Measurements from ENCODE around the gene MAFF.
"Not testable (repeated sequence)": the region's sequence is repeated elsewhere in the genome, so short reads cannot be mapped to it uniquely, and the experiment has no call there.

MAFF gene

DNA sequence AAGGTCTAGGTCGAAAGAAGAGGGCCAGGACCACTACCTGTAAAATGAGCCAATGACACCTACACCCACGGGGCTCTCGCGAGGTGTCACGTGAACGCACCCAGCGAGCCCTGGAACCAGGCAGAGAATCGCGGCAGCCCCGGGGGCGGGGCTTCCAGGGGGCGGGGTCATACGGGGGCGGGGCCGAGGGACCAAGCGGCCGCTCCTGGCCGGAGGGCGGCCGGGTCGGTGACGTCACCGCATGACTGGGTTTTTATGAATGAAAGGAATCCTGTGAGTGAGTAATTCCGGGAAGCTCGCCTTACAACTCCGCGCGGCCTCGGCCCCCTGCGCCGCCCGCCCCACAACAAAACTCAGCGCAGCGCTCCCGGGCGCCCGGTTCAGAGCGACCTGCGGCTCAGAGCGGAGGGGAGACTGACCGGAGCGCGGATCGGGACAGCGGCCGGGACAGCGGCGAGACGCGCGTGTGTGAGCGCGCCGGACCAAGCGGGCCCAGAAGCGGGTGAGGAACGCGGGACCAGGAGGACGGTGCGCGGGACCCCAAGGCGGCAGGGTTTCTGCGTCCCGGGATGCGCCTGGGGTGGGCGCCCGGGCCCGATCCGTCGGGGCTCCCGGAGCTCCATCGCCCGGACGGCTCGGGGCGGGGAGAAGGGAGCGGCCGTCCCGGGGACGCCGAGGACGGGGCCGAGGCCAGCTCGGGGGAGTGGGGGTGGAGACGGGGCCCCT is at the start of gene MAFF:
Gene MAFF (plus strand): TSS at position 284 of the 726 bp plus-strand sequence. CDS start 11,860 bp downstream, outside the sequence.
- peak; percentile 96 for DNase-seq

DNA sequence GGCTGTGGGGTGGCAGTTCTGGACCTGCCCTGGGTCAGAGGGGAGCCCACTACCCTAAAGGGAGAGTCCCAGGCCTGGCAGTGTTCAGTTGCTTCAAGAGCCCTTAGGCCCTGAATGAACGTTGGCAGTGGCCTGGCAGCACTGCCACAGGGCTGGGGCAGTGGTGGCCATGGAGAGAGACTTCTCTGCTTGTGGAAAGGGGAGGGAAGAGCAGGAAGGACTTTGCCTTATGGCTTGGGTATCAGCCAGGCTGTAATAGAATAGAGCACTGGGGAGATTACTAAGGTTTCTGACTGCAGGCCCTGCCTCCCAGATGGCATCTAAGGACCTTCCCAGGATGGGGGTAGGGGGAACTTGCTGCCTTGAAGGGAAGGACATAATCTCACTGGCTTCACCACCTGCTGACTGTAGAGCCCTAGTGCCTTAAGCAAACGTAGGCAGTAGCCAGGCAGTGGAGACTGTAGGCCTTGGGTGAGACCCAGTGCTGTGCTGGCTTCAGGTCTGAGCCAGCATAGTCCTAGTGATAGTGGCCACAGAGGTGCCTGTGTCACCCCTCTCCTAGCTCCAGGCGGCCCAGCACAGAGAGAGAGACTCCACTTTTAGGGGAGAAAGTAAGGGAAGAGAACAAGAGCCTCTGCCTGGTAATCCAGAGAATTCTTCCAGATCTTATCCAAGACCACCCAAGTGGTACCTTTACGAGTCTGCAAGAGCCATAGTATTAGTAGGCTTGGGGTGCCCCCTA is 47.8 kb upstream of the MAFF start:
- DNase-seq = no peak

DNA sequence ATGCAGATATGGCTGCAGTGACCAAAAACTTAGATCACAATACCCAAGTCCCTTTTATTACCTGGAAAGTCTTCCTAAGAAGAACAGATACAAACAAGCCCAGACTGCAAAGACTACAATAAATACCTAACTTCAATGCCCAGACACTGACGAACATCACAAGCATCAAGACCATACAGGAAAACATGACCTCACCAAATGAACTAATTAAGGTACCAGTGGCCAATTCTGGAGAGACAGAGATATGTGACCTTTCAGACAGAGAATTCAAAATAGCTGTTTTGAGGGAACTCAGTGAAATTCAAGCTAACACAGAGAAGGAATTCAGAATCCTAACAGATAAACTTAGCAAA is 47.3 kb upstream of the MAFF start:
- DNase-seq = not testable (repeated sequence)

DNA sequence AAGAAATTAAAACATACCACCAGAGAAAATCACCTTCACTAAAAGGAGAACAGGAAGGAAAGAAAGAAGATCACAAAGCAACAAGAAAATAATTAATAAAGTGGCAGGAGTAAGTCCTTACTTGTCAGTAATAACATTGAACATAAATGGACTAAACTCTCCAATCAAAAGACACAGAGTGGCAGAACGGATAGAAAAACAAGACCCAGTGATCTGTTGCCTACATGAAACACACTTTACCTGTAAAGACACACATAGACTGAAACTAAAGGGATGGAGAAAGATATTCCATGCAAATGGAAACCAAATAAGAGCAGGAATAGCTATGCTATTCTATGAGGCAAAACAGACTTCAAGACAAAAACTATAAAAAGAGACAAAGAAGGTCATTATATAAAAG is 46.1 kb upstream of the MAFF start:
- no peak for DNase-seq

DNA sequence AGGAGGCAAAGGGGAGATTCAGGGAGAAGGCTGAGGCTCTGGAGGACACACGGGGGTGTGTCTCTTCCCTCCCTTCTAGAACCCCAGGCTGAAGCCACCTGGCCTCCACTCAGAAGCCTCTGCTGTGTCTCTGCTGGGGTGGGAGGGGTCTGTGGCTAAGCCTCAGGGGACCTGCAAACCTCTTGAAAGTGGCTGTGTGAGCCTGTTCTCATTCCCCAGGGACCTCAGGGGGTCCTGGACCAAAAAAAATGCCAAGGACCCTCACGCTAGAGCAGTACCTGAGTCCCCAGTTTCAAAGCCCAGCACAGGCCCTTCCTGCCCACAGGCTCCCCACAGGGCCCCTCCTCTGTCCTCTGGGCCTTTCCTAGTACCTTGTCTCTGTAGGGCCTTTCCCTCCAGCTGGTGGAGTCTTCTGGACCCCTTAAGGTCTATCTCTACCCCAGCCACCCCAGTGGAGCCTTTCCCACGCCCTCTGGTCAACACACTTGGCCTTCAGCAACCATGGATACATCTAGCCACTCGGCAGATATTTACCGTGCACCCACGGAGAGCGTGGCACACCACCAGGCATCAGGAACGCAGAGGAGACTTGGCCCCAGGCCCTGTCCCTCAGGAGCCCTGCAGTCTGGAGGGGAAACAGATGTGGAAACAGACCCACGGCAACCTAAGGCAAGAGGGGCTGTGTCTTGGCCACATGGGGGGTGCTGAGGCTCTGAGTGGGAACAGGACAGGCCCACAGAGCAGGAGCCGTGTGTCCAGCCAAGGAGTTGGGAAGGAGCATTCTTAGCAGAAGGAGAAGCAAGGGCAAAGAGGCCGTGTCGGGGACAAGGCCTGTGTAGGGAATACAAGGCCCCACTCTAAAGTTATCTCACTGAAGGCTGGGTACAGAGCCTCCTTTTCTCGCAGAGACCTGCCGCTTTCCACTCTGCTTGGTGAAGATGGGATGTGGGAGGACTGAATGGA is 38.6 kb upstream of the MAFF start:
- DNase-seq = no peak

DNA sequence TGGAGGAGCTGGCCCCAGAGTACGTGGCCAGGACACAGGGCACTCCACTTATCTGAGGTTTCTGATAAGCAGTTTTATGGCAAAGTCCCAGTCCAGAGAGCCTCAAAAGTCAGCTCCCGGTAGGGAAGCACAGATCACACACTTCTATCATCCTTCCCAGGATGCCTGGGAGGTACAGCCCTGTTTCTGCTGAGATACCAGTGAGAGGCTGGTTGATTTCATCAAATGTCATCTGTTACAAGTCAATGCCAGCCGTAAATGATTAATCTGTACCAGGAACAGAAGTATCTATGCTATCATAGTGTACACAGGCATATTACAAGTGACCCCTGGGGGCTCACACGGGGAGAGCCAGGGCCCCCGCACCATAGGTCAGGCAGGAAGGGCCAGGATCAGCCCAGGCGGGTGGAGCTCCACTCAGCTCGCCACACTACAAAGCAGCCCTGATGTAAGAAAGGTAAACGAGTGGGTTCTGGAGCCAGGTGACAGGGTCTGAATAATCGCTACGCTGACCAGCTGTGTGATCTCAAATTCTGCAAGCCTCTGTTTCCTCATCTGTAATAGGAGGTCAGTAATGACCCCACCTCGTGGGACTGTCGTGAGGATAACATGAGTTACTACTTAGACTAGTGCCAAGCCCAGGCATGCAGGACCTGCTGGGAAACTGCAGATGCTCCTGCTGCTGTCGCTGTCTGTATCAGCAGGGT is 37.8 kb upstream of the MAFF start:
- no peak for DNase-seq

DNA sequence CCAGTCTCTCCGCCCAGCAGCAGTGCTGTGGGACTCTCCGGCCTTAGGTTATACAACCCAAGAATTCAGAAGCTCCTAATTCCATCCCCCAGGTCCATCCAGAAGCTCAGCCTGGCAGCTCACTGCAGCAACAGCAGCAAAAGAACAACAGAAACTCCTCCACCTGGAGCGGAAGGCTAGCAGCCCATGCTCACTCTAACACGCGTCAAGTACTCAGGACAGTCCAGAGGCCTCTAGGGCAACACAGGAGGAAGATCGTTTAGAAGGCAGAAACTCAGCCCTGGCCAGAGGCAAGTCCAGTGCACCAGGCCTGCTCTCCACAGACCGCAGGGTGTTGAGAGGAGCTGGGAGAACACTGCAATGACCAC is 37.3 kb upstream of the MAFF start:
- DNase-seq = no peak

DNA sequence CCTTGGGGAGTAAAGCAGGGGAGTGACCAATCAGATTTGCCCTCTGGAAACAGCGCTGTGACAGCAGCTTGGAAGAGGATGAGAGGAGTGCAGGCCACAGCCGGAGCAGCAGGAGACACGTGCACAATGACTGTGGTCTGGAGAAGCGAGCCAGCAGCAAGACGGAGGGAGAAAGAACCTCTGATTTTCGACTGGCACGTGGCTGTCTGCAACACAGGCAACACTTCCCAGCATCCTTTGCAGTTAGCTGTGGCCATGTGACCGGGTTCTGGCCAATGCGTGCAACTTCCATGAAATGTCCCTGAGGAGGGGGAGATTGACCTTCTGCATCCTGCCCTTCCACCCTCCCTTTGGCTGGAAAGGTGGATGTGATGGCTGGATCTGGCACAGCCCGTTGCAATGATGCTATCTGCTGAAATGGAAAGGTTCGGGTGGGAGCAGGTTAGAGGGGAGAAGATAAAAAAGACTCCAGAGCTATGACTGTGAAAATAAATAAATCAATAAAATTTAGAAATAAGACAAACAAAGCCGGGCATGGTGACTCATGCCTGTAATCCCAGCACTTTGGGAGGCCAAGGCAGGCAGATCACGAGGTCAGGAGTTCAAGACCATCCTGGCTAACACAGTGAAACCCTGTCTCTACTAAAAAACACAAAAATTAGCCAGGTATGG is 35.7 kb upstream of the MAFF start:
- DNase-seq = no peak

DNA sequence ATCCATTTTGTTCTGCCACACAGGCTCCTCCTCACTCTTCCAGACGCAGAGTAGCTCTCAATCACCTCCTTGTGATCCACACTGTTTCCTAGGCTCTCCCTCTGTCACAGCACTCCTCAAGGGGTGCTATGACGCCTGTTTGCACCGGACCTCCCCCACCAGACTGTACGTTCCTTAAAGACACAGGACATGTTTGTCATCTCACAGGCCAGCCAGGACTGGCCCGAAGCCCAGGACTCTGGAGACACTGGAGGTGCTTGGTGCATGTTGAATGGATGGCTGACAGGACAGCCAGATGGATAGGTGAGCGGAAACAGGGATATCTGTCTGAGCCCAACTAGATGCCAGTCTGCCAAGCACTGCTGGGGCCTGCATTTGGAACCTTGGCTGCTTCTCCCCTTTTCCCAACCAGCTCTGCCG is 33.8 kb upstream of the MAFF start:
- DNase-seq = no peak

DNA sequence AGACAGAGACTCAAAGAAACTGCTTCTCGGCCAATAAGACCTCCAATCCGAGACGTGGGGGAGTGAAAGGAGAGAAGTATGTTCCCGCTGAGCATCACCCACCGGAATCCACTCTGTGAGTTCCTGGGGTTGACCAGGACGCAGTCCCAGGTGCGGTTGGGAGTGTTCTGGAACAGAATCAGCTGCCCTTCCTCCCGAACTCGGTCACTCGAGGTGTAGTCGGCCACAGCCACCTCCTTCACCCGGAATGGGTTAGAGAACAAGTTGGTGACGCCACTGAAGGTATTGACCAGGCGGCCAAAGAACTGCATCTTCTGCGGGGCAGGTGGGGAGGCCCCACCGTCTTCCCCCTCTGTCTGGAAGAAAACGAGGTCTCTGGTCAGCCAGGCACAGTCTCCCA is 32.7 kb upstream of the MAFF start:
- no peak for DNase-seq

DNA sequence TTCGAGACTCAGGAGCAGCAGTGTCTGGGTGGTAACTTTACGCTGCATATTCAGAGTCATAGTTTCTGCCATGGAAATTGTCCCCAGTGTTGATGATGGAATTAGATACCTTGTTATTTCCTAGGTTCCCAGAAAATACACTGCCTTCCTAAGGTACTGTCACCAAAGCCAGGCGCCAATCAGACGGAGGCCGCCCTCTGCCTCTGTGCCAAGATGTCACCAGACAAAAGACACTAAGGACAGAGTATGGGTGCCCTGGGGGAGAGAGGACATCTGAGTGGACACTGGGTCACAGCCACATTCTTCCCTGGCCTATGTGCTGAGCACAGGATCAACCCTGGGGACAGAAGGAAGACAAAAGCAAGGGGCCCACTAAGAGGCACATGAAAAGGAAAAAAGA is 31.3 kb upstream of the MAFF start:
- DNase-seq = no peak

DNA sequence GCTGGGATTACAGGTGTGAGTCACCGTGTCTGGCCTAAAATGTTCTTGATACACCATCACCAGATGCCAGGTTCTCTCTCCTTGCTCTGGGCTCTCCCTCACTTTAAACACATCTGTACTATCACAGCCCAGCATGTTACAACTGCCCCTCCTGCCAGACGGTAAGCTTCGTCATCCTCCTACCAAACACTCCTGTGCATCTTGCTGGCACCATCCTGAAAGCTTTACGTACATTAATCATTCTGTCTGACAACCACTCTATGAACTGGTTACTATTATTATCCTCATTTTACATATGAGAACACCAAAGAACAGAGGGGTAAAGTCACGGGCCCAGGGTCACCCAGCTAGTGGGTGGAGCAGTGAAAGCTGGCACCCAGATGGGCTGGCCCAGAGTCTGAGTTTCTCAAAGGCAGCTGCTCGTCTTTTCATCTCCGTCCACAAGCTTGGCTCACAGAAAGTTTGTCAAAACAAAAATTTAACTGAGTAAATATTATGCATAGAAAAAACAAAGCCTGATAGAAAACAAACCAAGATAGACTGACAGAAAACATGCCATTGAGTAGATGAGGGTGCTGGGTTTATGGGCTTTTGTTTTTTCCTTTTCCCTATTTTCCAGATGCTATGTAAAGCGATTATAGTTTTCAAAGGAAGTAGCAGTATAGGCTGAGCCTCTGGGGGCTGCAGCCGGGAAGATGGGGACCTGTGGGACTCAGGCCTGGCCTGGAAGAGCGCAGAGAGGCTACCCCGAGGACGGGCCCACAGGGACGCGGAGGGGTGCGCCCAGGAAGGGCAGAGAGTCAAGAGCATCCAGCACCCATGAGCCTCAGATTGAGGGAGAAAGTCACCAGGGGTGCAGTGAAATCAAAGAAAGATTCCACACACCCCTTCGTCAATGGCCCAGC is 29.6 kb upstream of the MAFF start:
- no peak for DNase-seq

DNA sequence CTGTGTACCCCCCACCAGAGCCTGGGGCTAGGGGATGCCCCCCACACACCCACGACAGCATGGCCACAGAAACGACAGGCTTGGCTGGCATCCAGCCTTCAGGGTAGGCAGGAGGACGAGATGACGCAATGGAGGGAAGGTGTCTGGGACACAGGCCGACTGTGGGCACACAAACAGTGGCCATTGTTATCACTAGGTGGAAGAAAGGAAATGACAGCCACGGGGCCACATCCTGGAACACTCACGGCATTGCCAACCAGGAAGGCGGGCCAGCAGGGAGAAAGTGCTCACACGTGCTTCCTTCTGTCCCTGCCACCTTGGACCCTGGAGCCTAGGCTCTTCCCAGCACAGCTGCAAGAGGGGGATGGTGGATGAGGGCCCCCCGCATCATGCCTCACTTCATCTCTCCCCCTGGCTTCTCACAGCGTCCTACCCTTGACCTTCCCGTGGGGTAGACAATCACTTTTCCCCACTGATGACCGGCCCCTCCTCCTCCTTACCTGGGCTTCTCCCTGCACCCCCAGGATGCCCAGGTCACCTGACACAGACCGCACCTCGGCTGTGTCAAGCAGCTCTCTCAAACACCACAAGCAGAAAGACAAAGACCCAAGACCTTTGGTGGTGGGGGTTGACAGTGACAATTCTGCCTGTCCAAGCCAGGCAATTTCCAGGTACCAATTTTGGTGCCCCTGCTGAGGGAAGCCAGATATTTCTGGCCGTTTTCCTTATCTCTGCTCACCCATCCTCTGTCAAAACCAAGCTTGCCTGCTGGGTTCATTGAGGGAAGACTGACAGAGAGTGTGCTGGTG is 28.8 kb upstream of the MAFF start:
- peak; percentile 49 for DNase-seq

DNA sequence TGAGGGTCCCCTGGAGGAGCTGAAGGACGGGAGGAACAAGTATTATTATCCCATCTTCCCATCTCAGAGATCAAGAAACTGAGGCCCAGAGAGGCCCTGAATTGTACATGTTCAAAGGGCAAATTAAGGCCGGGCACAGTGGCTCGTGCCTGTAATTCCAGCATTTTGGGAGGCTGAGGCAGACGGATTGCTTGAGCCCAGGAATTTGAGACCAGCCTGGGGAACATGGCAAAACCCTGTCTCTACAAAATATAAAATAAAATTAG is 28.2 kb upstream of the MAFF start:
- DNase-seq = no peak

DNA sequence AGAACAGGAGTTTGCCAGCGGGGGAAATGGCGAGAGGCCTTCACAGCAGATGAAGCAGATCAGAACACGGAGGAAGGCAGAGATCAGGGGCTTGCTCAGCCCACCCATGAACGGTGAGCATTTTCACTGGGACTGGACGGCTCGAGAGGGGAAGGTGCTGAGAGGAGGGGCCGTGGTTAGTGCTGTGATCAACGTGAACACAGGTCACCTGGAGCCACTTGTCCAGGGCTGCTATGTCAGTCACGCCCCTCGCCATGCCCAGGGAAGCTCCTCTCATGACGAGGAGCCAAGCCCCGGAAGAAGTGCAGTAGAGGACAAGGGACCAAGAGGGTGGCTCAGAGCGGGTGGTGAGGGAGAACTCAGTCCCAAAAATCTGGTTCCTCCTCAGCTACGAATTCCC is 27.2 kb upstream of the MAFF start:
- DNase-seq = no peak

DNA sequence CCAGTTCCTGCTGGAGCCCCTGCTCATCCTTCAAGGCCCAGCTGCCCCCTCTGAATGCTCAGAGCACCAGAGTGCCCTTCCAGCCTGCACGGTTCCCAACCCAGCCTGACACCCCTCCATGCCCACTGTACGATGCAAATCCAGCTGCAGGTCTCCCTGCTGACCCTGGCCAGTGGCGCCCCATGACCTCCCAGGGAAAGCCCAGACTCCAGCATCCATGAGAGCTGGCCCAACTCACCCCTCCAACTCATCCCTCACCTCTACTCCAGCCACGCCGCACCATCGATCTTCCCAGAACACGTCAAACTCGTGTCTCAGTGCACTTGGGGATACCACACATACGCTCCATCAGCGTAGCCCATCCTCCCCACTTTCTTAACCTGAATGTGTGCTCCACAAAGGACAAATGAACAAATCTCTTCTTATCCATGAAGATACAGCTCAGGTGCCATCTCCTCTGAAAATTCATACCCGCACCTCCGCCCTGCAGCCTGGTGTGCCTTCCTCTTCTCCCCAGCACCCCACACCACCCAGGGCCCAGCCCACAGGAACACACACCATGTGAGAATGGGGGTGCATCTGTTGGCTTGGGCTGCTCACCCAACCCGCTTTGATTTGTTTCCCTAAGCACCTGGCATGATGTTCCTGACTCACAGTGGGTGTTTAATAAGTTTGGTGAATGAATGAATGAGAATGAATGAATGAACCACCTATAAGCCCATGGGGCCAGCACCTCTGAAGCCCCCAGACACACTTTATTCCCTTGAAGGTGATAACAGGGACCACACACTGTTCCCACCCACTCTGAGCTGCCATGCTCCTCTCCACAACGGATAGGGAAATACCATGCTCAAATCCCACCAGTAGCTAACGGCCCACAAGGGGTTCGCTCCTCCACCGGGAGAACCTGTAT is 26.3 kb upstream of the MAFF start:
- DNase-seq = no peak

DNA sequence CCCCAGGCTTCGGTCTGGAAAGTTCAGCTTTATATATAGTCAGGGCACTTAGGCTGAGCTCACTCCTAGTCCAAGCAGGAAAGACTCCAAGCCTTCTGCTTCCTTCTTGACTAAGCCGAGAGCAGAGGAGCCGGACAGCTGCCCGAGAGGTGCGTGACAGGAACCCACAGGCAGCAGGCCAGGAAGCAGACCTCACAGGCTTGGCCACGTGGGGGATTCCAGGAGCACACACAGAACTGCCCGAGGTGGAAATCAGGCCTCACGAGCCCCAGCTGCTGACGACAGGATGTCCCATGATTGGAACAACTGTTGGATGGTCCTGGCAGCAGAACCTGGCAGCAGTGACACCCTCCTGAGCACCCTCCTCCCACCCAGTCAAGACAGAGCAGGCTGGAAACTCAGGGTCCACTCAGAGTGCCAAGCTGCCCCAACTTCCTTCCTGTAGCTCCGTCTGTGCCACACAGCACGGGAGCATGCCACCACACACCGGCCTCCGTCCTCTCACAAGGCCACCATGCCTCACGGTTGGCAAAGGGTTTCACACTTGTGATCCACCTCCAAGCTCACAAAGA is 25.5 kb upstream of the MAFF start:
- no peak for DNase-seq

DNA sequence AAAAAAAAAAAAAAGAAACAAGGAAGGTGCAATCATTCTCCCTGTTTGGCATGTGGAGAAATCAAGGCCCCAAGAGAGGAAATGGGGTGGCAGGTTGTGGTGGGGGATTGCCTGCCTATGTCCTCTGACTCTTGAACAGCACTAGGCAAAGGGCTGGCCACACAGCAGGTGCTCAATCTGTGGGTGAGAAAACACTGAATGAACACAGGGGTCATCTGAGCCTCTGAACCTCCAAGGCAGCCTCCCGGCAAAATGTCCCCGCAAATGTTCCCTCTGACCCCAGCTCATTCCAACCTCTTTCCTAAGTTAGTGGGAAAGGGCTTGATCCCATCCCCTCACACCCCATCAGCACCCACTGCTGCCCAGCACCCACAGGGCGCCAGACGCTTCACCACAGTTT is 24.8 kb upstream of the MAFF start:
- DNase-seq = no peak

DNA sequence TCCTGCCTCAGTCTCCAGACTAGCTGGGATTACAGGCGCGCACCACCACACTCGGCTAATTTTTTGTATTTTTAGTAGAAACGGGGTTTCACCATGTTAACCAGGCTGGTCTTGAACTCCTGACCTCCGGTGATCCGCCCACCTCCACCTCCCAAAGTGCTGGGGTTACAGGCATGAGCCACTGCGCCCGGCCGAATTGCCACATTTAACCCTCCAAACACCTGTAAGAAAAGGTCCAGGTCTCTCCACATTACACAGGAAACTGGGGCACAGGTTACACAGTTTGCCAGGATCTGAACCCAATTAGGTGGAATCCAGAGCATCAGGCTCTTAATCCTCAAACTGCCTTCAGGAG is 24.2 kb upstream of the MAFF start:
- DNase-seq = not testable (repeated sequence)

Measured in stimulated activated CD8-positive, alpha-beta memory T cell treated with anti-CD3 and anti-CD28 coated beads, Interleukin-4, amount 100 ng/mL, for 48 hours (primary cell).